ENCODE data around the gene LMX1A. TPM values are rescaled to one million over a fixed set of nuclear protein-coding genes. Genes with fewer than 3 reads are reported as not detected.

The LMX1A gene
- total RNA-seq, 6 experiments from 2014 or later: not detected

DNA sequence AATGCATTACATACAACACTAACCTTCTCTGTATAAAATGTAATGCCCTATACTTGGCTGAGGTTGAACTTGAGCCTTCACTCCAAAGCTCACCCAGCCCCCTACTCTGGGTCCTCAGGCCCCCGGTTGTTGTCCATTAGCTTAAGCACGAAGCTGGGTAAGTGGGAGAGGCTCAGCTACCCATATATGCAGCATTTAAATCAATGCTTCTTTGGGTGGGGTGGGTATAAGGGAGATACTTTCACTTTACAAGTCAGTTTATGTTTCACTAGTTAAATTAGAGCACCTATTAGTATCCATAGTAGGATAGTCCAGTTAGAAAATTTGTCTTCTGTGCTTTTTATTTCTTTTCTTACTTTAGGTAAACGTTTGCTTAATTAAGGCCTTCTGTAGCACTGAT lies 151.4 kb downstream of the LMX1A start:
- no peak for DNase-seq
- H3K27me3 Mint-ChIP-seq (ENCODE audit: insufficient read depth): no peaks in the 10 kb centered on the region; the same call in 1 of the 2 replicates
- no peak overlapping the region for H3K4me3 Mint-ChIP-seq
- no peak overlapping the region for H3K27ac Mint-ChIP-seq
- peaks cover 20% of the 10 kb centered on the region for H3K9me3 Mint-ChIP-seq
- no peaks in the 10 kb centered on the region for H3K36me3 Mint-ChIP-seq (ENCODE audit: low read depth)
- TF ChIP-seq, protein P1, sequence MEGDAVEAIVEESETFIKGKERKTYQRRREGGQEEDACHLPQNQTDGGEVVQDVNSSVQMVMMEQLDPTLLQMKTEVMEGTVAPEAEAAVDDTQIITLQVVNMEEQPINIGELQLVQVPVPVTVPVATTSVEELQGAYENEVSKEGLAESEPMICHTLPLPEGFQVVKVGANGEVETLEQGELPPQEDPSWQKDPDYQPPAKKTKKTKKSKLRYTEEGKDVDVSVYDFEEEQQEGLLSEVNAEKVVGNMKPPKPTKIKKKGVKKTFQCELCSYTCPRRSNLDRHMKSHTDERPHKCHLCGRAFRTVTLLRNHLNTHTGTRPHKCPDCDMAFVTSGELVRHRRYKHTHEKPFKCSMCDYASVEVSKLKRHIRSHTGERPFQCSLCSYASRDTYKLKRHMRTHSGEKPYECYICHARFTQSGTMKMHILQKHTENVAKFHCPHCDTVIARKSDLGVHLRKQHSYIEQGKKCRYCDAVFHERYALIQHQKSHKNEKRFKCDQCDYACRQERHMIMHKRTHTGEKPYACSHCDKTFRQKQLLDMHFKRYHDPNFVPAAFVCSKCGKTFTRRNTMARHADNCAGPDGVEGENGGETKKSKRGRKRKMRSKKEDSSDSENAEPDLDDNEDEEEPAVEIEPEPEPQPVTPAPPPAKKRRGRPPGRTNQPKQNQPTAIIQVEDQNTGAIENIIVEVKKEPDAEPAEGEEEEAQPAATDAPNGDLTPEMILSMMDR (IDR thresholded peaks at IDR 0.05): no peak
- H3K4me1 Mint-ChIP-seq (ENCODE audit: low read depth): no peaks in the 10 kb centered on the region

DNA sequence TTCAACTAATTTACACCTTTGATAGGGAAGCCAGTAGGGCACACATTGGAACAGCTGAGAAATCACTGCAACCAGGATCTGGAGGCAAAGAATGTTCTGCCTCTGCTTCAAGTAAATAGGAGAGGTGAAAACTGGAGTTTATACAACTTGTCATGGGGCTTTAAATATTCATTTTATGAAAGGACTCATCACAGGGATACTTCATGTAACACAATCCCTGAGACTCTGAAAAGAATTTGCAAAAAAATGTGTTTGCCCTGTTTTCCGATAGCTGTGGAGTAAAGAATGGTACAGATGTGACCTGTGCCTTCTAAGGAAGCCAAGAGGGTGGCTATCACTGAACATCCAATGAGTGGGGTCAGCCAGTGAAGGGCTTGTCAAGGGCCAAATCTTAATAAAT lies 152.0 kb downstream of the LMX1A start:
- H3K4me1 Mint-ChIP-seq (ENCODE audit: low read depth): no peaks in the 10 kb centered on the region
- H3K27me3 Mint-ChIP-seq (ENCODE audit: insufficient read depth): no peaks in the 10 kb centered on the region; the same call in 1 of the 2 replicates
- DNase-seq: no peak
- peaks cover 22% of the 10 kb centered on the region for H3K9me3 Mint-ChIP-seq
- TF ChIP-seq, protein P1 (IDR thresholded peaks at IDR 0.05): no peak
- H3K27ac Mint-ChIP-seq: no peak overlapping the region
- H3K4me3 Mint-ChIP-seq: no peak overlapping the region
- H3K36me3 Mint-ChIP-seq (ENCODE audit: low read depth): no peaks in the 10 kb centered on the region

DNA sequence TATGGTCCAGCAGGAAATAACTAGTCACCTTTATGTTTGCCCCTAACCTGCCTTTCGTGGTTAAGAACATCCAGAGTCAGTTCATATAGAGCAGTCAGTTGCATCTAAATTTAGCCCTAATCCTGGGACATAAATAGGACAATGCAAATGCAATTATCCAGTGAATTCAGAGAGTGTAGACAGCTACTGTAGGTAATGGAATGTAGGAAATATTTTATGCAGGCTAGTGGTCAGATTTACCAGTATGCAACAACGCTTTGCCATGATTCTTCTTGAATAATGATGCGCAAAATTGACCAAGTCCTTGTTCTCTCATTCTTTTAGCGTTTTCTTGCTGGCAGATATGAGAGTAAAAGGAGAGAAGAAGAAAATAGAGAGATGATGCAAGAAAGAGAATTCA lies 165.4 kb downstream of the LMX1A start:
- no peak for DNase-seq
- H3K9me3 Mint-ChIP-seq: peaks cover 12% of the 10 kb centered on the region
- H3K27ac Mint-ChIP-seq: no peak overlapping the region
- no peaks in the 10 kb centered on the region for H3K36me3 Mint-ChIP-seq (ENCODE audit: low read depth)
- TF ChIP-seq, protein P1 (IDR thresholded peaks at IDR 0.05): no peak
- no peaks in the 10 kb centered on the region for H3K4me1 Mint-ChIP-seq (ENCODE audit: low read depth)
- no peaks in the 10 kb centered on the region for H3K27me3 Mint-ChIP-seq (ENCODE audit: insufficient read depth)
- H3K4me3 Mint-ChIP-seq: no peak overlapping the region

DNA sequence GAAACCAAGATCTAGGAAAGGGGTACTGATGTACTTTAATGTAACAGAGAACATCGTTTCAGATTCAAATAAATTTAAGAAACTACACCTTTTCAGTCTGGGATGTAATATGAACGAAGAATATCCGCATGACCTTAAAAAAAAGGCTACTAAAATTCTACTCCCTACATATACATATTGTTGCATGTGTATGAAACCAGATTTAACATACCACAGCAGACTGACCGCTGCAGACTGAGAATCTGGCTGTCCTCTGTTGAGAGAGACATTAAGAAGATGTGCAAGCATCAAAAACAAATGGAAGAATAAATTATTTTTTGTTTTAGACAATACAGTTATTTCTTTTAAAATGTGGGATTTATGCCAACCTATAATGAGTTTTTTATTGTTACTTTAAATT lies 166.6 kb downstream of the LMX1A start:
- Mint-ChIP-seq H3K27me3 (ENCODE audit: insufficient read depth) (no peaks in the 10 kb centered on the region), H3K27ac (no peak overlapping the region), H3K9me3 (peaks cover 7% of the 10 kb centered on the region; the same call in 1 of the 2 replicates), H3K36me3 (ENCODE audit: low read depth) (no peaks in the 10 kb centered on the region), H3K4me1 (ENCODE audit: low read depth) (no peaks in the 10 kb centered on the region), H3K4me3 (no peak overlapping the region)
- TF ChIP-seq, protein P1 (IDR thresholded peaks at IDR 0.05): no peak
- DNase-seq: no peak

DNA sequence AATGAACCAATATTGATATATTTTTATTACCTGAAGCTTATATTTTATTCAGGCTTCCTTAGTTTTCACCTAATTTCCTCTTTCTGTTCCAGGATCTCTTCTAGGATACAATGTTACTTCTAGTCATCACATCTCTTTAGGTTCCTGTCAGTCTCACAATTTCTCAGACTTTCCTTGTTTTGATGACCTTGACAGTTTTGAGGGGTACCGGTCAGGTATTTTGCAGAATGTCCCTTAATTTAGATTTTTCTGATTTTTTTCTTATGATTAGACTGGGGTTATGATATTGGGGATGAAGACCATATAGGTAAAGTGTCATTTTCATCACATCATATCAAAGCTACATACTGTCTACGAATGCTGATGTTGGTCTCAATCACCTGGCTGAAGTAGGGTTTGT lies 167.5 kb downstream of the LMX1A start:
- Mint-ChIP-seq H3K4me3 (no peak overlapping the region), H3K4me1 (ENCODE audit: low read depth) (no peaks in the 10 kb centered on the region), H3K36me3 (ENCODE audit: low read depth) (no peaks in the 10 kb centered on the region), H3K27me3 (ENCODE audit: insufficient read depth) (no peaks in the 10 kb centered on the region), H3K9me3 (peaks cover 7% of the 10 kb centered on the region), H3K27ac (no peak overlapping the region)
- DNase-seq: no peak
- TF ChIP-seq, protein P1 (IDR thresholded peaks at IDR 0.05): no peak
